ENCODE results near the gene RAP1A.
"Not testable (repeated sequence)": the region's sequence is repeated elsewhere in the genome, so short reads cannot be mapped to it uniquely, and the experiment has no call there.

Gene RAP1A

GRCh38 chr1:111660204-111661150 lies 40.9 kb downstream of the RAP1A start:
- Histone ChIP-seq H3K4me1 (ENCODE audit: control insufficient read depth in 5 of 5, insufficient read depth in 5 of 5, low read length in 5 of 5) (peaks cover 0 to 27% (median 22%) of the 10 kb centered on the region in 5 donors), H3K36me3 (ENCODE audit: control insufficient read depth in 5 of 5, insufficient read depth in 5 of 5, low read length in 5 of 5) (no peaks in the 10 kb centered on the region), H3K27ac (ENCODE audit: low read depth, low read length) (no peak overlapping the region), H3K4me3 (ENCODE audit: low read depth in 1 of 5, low read length in 5 of 5) (no peak overlapping the region), H3K27me3 (ENCODE audit: control insufficient read depth in 5 of 5, insufficient read depth in 4 of 5, low read length in 5 of 5) (no peaks in the 10 kb centered on the region), H3K9me3 (ENCODE audit: control insufficient read depth in 5 of 5, low read length in 5 of 5) (no peaks in the 10 kb centered on the region), H3K9ac (ENCODE audit: low read length in 5 of 5) (no peak overlapping the region)

- no peaks in the 10 kb centered on the region for H3K27me3 ChIP-seq (ENCODE audit: control insufficient read depth in 5 of 5, insufficient read depth in 4 of 5, low read length in 5 of 5)
- peaks cover 0 to 32% (median 20%) of the 10 kb centered on the region in 5 donors for H3K4me1 ChIP-seq (ENCODE audit: control insufficient read depth in 5 of 5, insufficient read depth in 5 of 5, low read length in 5 of 5)
- H3K4me3 ChIP-seq (ENCODE audit: low read depth in 1 of 5, low read length in 5 of 5): no peak overlapping the region
- H3K27ac ChIP-seq (ENCODE audit: low read depth, low read length): no peak overlapping the region
- no peak overlapping the region for H3K9ac ChIP-seq (ENCODE audit: low read length in 5 of 5)
- H3K9me3 ChIP-seq (ENCODE audit: control insufficient read depth in 5 of 5, low read length in 5 of 5): no peaks in the 10 kb centered on the region
- peaks cover 0 to 4% (median 4%) of the 10 kb centered on the region in 5 donors for H3K36me3 ChIP-seq (ENCODE audit: control insufficient read depth in 5 of 5, insufficient read depth in 5 of 5, low read length in 5 of 5)
These were observed 45.1 kb downstream of the RAP1A start for GRCh38 chr1:111664652-111665051.

- no peaks in the 10 kb centered on the region for H3K9me3 ChIP-seq (ENCODE audit: control insufficient read depth in 5 of 5, low read length in 5 of 5)
- no peak overlapping the region for H3K4me3 ChIP-seq (ENCODE audit: low read depth in 1 of 5, low read length in 5 of 5)
- no peaks in the 10 kb centered on the region for H3K27me3 ChIP-seq (ENCODE audit: control insufficient read depth in 5 of 5, insufficient read depth in 4 of 5, low read length in 5 of 5)
- H3K36me3 ChIP-seq (ENCODE audit: control insufficient read depth in 5 of 5, insufficient read depth in 5 of 5, low read length in 5 of 5): peaks cover 0 to 4% (median 4%) of the 10 kb centered on the region in 5 donors
- no peak overlapping the region for H3K9ac ChIP-seq (ENCODE audit: low read length in 5 of 5)
- H3K4me1 ChIP-seq (ENCODE audit: control insufficient read depth in 5 of 5, insufficient read depth in 5 of 5, low read length in 5 of 5): peaks cover 0 to 25% (median 17%) of the 10 kb centered on the region in 5 donors
- H3K27ac ChIP-seq (ENCODE audit: low read depth, low read length): no peak overlapping the region
These were observed 45.9 kb downstream of the RAP1A start for GRCh38 chr1:111665497-111665896.

DNA sequence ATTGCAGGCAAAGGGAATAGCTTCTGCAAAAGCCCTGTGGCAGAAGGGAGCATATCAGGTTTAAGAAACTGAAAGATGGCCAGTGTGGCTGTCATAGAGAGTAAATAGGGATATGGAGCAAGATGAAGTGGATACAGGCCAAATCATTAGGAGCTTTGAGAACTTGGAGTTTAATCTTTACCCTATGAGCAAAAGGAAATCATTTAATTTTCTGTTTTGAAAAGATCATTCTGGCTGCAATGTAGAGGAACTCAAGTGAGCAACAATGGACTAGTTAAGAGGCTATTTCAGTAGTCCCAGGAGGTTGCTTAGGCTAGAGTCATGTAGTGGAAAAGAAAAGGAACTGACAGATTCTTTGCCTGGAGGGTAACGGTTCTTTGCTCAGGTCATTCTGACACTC lies 47.2 kb downstream of the RAP1A start:
- H3K36me3 ChIP-seq (ENCODE audit: control insufficient read depth in 5 of 5, insufficient read depth in 5 of 5, low read length in 5 of 5): peaks cover 0 to 4% (median 4%) of the 10 kb centered on the region in 5 donors
- no peak overlapping the region for H3K9ac ChIP-seq (ENCODE audit: low read length in 5 of 5)
- H3K4me1 ChIP-seq (ENCODE audit: control insufficient read depth in 5 of 5, insufficient read depth in 5 of 5, low read length in 5 of 5): peaks cover 0 to 20% (median 11%) of the 10 kb centered on the region in 5 donors
- H3K9me3 ChIP-seq (ENCODE audit: control insufficient read depth in 5 of 5, low read length in 5 of 5): no peaks in the 10 kb centered on the region
- no peak overlapping the region for H3K27ac ChIP-seq (ENCODE audit: low read depth, low read length)
- H3K4me3 ChIP-seq (ENCODE audit: low read depth in 1 of 5, low read length in 5 of 5): no peak overlapping the region
- no peaks in the 10 kb centered on the region for H3K27me3 ChIP-seq (ENCODE audit: control insufficient read depth in 5 of 5, insufficient read depth in 4 of 5, low read length in 5 of 5)

DNA sequence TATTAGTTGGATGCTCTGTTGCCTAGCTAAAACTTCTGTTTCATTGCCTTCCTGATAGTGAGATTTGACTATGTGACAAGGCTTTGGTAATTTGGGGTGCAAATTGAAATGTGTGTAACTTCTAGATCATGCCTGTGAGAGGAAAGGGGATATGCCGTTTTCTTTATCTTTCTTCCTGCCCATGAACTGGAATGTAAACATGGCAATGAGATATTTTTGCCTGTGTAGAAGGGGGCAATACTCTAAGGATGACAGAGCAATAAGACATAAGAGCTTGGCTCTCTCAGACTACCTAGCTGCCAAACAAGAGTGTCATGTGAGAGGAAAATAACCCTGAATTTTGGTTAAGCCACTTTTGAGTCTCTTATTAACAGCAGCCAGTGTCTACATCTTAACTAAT lies 49.7 kb downstream of the RAP1A start:
- Histone ChIP-seq H3K4me1 (ENCODE audit: control insufficient read depth in 5 of 5, insufficient read depth in 5 of 5, low read length in 5 of 5) (peaks cover 0 to 19% (median 11%) of the 10 kb centered on the region in 5 donors), H3K4me3 (ENCODE audit: low read depth in 1 of 5, low read length in 5 of 5) (no peak overlapping the region), H3K9ac (ENCODE audit: low read length in 5 of 5) (no peak overlapping the region), H3K9me3 (ENCODE audit: control insufficient read depth in 5 of 5, low read length in 5 of 5) (no peaks in the 10 kb centered on the region), H3K27ac (ENCODE audit: low read depth, low read length) (no peak overlapping the region), H3K36me3 (ENCODE audit: control insufficient read depth in 5 of 5, insufficient read depth in 5 of 5, low read length in 5 of 5) (peaks cover 0 to 4% (median 4%) of the 10 kb centered on the region in 5 donors), H3K27me3 (ENCODE audit: control insufficient read depth in 5 of 5, insufficient read depth in 4 of 5, low read length in 5 of 5) (no peaks in the 10 kb centered on the region)

DNA sequence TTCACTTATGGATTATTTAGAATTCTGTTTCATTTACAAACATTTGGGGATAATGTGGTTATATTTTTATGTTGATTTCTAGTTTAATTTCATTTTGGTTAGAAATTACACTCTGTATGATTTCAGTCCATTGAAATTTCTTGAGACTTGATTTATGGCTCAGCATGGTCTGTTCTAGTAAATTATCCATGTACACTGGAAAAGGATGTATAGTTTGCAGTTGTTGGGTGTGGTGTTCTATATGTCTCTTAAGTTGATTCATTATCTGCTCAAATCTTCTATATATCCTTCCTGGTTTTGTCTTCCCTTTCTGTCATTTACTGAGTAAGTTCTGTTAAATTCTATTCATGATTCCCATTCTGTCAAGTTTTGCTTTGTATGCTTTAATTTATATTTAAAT lies 52.3 kb downstream of the RAP1A start:
- Histone ChIP-seq H3K36me3 (ENCODE audit: control insufficient read depth in 5 of 5, insufficient read depth in 5 of 5, low read length in 5 of 5) (peaks cover 0 to 4% (median 4%) of the 10 kb centered on the region in 5 donors), H3K4me3 (ENCODE audit: low read depth in 1 of 5, low read length in 5 of 5) (no peak overlapping the region), H3K27ac (ENCODE audit: low read depth, low read length) (no peak overlapping the region), H3K9ac (ENCODE audit: low read length in 5 of 5) (no peak overlapping the region), H3K9me3 (ENCODE audit: control insufficient read depth in 5 of 5, low read length in 5 of 5) (no peaks in the 10 kb centered on the region), H3K4me1 (ENCODE audit: control insufficient read depth in 5 of 5, insufficient read depth in 5 of 5, low read length in 5 of 5) (peaks cover 0 to 10% (median 8%) of the 10 kb centered on the region in 5 donors), H3K27me3 (ENCODE audit: control insufficient read depth in 5 of 5, insufficient read depth in 4 of 5, low read length in 5 of 5) (no peaks in the 10 kb centered on the region)

GRCh38 chr1:111672331-111672730 lies 52.7 kb downstream of the RAP1A start:
- H3K36me3 ChIP-seq (ENCODE audit: control insufficient read depth in 5 of 5, insufficient read depth in 5 of 5, low read length in 5 of 5): peaks cover 0 to 7% (median 4%) of the 10 kb centered on the region in 5 donors
- peaks cover 0 to 10% (median 4%) of the 10 kb centered on the region in 5 donors for H3K4me1 ChIP-seq (ENCODE audit: control insufficient read depth in 5 of 5, insufficient read depth in 5 of 5, low read length in 5 of 5)

DNA sequence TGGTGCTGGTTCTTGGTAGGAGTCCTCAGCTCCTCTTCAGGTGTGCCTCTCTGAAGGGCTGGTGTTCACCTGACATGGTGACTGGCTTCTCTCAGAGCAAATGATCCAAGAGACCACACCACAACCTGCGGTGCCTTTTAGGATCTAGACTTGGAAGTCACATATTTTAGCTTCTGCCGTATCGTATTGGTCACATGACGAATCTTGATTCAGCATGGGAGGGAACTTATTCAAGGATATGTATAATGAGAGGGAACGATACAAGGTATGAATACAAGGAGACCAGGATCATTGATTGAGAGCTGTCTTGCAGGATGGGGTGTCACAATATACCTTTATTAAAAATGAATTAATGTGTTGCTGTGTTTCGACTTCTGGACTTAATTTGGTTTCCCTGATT lies 58.0 kb downstream of the RAP1A start:
- Histone ChIP-seq H3K9me3 (ENCODE audit: control insufficient read depth in 5 of 5, low read length in 5 of 5) (no peaks in the 10 kb centered on the region), H3K9ac (ENCODE audit: low read length in 5 of 5) (no peak overlapping the region), H3K4me1 (ENCODE audit: control insufficient read depth in 5 of 5, insufficient read depth in 5 of 5, low read length in 5 of 5) (peaks cover 0 to 3% (median 0%) of the 10 kb centered on the region in 5 donors), H3K36me3 (ENCODE audit: control insufficient read depth in 5 of 5, insufficient read depth in 5 of 5, low read length in 5 of 5) (peaks cover 5 to 15% (median 9%) of the 10 kb centered on the region in 5 donors), H3K27ac (ENCODE audit: low read depth, low read length) (no peak overlapping the region), H3K4me3 (ENCODE audit: low read depth in 1 of 5, low read length in 5 of 5) (no peak overlapping the region), H3K27me3 (ENCODE audit: control insufficient read depth in 5 of 5, insufficient read depth in 4 of 5, low read length in 5 of 5) (no peaks in the 10 kb centered on the region)

More at GRCh38 chr1:111672331-111672730, 52.7 kb downstream of the RAP1A start:
- H3K9me3 ChIP-seq (ENCODE audit: control insufficient read depth in 5 of 5, low read length in 5 of 5): no peaks in the 10 kb centered on the region
- H3K4me3 ChIP-seq (ENCODE audit: low read depth in 1 of 5, low read length in 5 of 5): no peak overlapping the region
- H3K9ac ChIP-seq (ENCODE audit: low read length in 5 of 5): no peak overlapping the region
- no peak overlapping the region for H3K27ac ChIP-seq (ENCODE audit: low read depth, low read length)
- no peaks in the 10 kb centered on the region for H3K27me3 ChIP-seq (ENCODE audit: control insufficient read depth in 5 of 5, insufficient read depth in 4 of 5, low read length in 5 of 5)

- no peaks in the 10 kb centered on the region for H3K4me1 ChIP-seq (ENCODE audit: control insufficient read depth in 5 of 5, insufficient read depth in 5 of 5, low read length in 5 of 5)
- H3K4me3 ChIP-seq (ENCODE audit: low read depth in 1 of 5, low read length in 5 of 5): no peak overlapping the region
- H3K36me3 ChIP-seq (ENCODE audit: control insufficient read depth in 5 of 5, insufficient read depth in 5 of 5, low read length in 5 of 5): peaks cover 5 to 15% (median 9%) of the 10 kb centered on the region in 5 donors
- no peak overlapping the region for H3K27ac ChIP-seq (ENCODE audit: low read depth, low read length)
- H3K9me3 ChIP-seq (ENCODE audit: control insufficient read depth in 5 of 5, low read length in 5 of 5): peaks cover 0 to 2% (median 0%) of the 10 kb centered on the region in 5 donors
- no peaks in the 10 kb centered on the region for H3K27me3 ChIP-seq (ENCODE audit: control insufficient read depth in 5 of 5, insufficient read depth in 4 of 5, low read length in 5 of 5)
- no peak overlapping the region for H3K9ac ChIP-seq (ENCODE audit: low read length in 5 of 5)
These were observed 60.0 kb downstream of the RAP1A start for GRCh38 chr1:111679541-111679940.

DNA sequence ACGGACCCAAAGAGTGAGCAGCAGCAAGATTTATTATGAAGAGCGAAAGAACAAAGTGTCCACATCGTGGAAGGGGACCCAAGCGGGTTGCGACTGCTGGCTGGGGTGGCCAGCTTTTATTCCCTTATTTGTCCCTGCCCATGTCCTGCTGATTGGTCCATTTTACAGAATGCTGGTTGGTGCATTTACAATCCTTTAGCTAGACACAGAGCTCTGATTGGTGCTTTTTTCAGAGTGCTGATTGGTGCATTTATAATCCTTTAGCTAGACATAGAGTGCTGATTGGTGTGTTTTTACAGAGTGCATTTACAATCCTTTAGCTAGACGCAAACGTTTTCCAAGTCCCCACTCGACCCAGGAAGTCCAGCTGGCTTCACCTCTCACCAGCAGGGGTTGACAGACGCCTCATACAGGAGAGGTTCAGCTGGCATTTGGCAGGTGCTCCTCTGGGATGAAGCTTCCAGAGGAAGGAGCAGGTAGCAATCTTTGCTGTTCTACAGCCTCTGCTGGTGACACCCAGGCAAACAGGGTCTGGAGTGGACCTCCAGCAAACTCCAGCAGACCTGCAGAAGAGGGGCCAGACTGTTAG lies 60.7 kb downstream of the RAP1A start:
- not testable (repeated sequence) for H3K9ac ChIP-seq (ENCODE audit: low read length in 5 of 5); H3K4me1 ChIP-seq (ENCODE audit: control insufficient read depth in 5 of 5, insufficient read depth in 5 of 5, low read length in 5 of 5); H3K27ac ChIP-seq (ENCODE audit: low read depth, low read length); H3K9me3 ChIP-seq (ENCODE audit: control insufficient read depth in 5 of 5, low read length in 5 of 5); H3K4me3 ChIP-seq (ENCODE audit: low read depth in 1 of 5, low read length in 5 of 5); H3K27me3 ChIP-seq (ENCODE audit: control insufficient read depth in 5 of 5, insufficient read depth in 4 of 5, low read length in 5 of 5)
- H3K36me3 ChIP-seq (ENCODE audit: control insufficient read depth in 5 of 5, insufficient read depth in 5 of 5, low read length in 5 of 5): peaks cover 5 to 15% (median 9%) of the 10 kb centered on the region in 5 donors

Measured in subcutaneous abdominal adipose tissue (tissue), 5 donors.